Activated naive CD4-positive, alpha-beta T cell (primary cell): Measurements from ENCODE around the gene KCNJ10.
A peak's percentile ranks its signal among the peaks of the same experiment; 100 is the strongest.

Experiments
- DNase-seq, 4 experiments: peaks; one replicate each; lab custom pipeline; 2025; lab: John Stamatoyannopoulos, UW

KCNJ10 gene

DNA sequence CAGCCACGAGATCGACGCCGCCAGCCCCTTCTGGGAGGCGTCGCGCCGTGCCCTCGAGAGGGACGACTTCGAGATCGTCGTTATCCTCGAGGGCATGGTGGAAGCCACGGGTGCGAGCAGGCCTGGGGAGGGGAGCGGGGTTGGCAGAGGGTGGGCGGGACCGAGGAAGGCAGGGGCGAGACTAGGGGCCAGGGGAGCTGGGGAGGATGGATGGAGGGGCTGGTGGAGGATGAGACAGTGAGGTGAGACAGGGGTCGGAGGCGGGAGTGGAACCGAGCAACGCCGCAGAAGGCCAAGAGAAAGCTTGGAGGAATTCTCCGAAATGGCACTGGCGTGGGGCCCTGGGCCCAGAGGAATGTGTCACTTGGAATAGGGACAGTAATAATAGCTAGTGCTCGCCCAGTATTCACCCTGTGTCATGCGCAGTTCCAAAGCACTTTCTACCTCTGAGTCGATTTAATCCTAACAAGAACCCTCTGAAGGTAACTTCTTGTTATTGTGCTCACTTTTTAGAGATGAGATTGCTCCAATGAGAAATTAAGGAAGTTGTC lies 14.9 kb upstream of the KCNJ10 start:
- DNase-seq = no peak

DNA sequence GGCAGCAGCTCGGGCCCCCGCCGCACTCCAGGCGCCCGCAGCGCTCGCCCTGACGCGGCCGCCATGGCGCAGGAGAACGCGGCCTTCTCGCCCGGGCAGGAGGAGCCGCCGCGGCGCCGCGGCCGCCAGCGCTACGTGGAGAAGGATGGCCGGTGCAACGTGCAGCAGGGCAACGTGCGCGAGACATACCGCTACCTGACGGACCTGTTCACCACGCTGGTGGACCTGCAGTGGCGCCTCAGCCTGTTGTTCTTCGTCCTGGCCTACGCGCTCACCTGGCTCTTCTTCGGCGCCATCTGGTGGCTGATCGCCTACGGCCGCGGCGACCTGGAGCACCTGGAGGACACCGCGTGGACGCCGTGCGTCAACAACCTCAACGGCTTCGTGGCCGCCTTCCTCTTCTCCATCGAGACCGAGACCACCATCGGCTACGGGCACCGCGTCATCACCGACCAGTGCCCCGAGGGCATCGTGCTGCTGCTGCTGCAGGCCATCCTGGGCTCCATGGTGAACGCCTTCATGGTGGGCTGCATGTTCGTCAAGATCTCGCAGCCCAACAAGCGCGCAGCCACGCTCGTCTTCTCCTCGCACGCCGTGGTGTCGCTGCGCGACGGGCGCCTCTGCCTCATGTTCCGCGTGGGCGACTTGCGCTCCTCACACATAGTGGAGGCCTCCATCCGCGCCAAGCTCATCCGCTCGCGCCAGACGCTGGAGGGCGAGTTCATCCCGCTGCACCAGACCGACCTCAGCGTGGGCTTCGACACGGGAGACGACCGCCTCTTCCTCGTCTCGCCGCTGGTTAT lies 14.2 kb upstream of the KCNJ10 start:
- peak; percentile 21 to 71 (median 50) for DNase-seq

DNA sequence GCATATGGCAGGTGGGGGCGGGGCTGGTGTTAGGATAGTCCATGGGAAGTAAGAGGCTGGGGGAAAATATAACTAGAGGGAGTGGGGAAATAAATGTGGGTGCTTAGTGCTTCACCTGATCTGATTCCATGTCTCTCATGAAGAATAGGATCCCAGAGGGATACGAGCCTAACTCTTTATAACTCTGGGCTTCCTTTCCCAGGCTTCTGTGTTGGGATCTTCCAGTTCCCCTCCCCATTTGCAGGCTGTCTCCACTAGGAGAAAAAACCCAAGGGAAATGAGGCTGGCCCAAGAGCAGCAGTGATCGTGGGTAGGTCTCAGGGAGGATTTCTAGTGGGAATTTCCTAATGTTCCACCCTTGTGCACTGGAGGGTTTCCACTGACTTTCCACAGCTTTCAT lies 13.0 kb upstream of the KCNJ10 start:
- no peak for DNase-seq

DNA sequence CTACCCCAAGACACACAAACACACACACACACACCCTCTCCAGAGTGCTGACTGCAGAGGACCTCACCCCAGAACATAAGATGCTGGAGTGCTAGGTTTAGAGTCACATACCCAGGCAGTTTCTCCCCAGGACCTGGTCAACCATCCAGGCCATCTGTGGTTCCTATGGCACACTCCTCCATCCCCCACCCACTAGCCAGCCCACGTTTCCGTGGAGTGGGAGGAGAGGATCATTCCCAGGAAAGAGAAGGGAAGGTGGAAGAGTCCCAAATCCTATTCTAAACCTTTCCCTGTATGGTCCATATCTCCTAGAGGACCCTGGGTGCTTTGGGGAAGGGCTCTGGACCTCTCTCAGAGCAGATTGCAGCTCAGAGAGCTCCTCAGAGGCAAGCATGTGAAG lies 12.5 kb upstream of the KCNJ10 start:
- DNase-seq = no peak

DNA sequence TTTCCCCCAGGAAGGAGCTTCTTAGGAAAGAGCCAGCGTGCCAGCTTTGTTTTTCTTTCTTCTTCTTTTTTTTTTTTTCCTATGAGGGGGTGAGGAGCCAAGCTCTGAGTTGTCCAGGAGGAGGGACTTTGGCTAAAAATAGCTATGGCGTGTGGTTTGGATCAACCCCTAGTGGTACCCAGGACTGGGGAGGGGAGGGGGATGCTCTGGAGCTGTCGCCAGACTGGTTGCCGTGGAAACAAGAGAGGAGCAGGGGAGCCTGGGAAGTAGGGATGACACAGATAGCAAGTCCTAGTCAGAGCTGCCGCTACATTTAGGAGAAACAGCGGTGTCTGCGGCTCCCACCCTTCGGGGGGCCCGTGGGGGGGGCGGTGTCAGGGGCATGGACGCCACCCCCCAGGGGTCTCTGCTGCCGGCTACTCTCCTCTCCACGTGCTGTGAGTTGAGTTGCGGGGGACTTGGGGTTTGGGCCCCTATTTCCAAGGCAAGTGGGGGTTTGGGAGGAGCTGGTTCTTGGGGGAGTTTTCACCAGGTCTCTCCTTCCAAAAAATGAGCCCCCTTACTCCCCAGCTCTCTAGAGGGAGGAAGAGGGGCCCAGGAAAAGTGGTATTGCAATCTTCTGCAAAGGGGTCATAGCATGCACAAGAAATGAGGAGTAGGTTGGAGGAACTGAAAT lies 11.4 kb upstream of the KCNJ10 start, which contains the start of gene KCNJ9:
Gene KCNJ9, plus strand, starts transcription at position 278 of the 676 bp plus-strand sequence. CDS start 2,493 bp downstream, outside the sequence.
- DNase-seq = no peak

DNA sequence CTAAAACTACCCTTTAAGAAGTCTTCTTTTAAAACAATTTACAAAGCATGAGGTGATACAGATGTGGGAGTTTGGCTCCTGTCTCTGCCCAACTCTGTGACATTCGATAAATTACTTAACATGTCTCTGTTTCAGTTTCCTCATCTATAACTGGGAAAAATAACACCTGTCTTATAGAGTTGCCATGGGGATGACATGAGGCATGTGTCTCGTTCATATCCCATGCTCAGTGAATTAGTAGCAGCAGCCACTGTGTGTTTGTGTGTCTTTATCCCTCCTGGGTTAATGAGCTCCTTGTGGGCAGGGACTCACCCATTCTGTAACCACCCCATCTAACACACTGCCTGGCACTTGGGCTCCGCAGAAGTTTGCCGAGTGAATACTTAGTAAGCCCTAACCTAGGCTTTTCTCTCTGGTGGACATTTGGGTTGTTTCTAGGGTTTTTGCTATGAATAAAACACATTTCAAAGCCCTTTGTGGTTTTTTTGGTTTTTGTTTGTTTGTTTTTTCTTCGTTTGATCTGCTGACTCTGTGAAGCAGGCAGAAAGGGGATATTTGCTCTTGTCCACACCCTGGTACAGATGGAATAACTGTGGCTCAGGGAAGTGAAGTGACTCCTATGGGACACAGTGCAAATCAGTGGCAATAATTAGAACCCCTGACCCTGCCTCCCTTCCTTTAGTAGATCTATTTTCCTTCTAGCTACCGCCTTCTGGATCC lies 10.6 kb upstream of the KCNJ10 start:
- DNase-seq = no peak

DNA sequence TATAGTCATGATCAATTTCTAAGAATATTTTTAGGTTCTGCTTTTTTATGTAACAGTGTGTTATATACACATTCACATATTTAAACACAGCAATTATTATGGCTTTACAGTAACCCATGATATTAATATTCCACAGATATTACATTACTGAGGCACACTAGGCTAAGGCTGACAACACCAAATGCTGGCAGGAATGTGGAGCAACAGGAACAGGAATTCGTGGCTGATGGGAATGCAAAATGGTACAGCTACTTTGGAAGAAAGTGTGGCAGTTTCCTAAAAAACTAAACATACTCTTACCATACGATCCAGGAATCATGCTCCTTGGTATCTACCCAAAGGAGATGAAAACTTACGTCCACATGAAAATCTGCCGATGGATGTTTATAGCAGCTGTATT lies 9.5 kb upstream of the KCNJ10 start:
- no peak for DNase-seq

DNA sequence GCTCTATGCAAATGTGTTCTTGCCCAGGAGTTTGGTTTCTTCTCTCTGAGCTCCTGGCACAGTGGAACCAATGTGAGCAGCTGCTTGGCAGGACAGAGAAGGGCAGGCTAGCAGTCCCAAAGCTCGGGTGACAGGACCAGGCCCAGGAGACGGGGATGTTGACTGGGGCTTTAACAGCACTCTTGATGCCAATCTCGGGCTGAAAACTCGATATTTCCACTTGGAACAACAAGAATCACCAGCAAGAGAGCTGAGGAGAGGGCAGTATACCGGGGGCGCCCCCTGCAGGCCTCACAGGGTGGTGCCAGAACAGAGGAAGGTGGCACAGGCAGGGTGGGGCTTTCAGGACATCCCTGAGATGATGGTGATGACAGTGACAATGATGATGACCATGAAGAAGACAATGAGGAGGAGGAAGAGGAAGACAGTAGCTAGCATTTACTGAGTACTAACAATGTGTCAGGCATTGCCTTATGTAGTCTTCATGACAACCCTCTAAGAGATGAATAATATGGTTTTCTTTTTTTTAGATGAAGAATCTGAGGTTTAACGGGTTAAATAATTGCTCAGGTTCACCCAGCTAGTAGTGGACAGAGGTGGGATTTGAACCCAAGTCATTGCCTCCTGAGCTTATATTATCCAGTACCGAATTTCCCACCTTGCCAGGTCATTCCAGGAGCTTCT lies 8.7 kb upstream of the KCNJ10 start:
- peak in 2 of 4 experiments; percentile 15 to 45 for DNase-seq

DNA sequence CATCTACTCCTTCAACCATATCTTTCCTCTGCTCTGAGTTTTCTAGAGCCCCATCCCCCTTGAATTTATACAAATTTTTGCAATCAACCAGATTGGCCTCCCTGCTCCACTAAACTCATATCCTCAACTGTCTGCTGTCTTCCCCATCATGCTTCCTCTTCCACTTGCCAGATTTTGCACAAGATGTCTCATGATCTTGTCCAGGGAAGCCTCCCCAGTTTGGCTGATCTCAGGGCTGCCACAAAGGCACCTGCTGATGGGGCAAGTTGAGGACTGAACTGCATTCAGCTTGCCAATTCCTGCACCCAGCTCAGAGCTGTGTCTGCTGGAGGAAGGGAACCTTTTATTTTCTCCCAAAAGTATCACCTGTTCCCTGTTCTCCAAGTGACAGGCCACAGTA lies 7.5 kb upstream of the KCNJ10 start:
- DNase-seq = no peak

DNA sequence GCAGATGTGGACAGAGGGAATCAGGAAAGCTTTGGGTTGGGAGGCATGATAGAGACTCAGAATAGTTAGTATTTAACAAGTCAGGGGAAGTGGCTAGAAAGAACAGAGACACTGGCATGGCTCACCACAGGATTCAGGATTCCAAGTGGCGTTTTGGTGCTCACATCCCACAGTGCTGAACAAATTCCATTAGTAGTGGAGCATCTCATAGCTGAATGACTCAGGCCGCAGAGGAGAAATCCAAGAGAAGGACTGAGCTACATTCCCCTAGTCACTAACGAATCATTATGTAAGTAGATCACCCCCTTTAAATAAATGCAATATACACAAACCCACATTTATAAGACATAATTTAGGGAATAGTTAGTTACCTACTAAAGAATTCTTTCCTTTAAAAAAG lies 6.3 kb upstream of the KCNJ10 start:
- no peak for DNase-seq

DNA sequence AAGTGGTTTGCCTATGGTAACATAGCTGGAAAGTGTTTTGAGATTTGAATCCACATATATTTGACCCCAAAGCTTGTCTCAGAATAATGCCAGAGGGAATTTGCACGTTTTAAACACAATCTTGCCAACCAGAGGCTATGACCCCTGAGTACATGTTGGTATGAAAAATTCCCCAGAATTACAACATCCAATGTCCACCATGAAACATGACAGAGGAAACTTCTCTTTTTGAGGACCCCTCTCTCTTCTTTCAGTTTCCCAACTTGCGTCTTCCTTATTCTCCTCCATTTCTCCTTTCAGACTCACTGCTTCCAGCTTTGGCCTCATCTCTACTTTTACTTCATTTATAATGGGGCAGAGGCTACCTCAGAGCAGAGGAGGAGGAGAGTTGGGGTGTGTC lies 5.9 kb upstream of the KCNJ10 start:
- DNase-seq = no peak

DNA sequence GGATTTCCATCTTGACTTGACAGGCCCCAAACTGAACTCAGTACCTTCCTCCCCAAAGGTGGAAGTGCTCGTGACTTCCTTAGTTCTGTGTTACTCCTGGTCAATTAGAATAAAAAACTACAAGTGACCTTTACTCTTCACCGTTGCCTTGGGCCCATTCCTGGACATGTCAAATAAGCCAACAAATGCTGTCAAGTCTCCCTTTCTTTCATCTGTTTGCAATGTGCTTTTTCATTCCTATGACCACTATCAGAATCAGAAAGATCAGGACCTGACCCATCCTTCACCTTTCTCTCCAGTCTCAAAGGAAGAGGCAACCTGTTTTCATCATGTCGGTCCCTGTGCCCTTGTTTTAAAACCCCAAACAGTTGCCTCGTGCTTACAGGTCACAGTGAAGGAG lies 4.9 kb upstream of the KCNJ10 start:
- DNase-seq = no peak

DNA sequence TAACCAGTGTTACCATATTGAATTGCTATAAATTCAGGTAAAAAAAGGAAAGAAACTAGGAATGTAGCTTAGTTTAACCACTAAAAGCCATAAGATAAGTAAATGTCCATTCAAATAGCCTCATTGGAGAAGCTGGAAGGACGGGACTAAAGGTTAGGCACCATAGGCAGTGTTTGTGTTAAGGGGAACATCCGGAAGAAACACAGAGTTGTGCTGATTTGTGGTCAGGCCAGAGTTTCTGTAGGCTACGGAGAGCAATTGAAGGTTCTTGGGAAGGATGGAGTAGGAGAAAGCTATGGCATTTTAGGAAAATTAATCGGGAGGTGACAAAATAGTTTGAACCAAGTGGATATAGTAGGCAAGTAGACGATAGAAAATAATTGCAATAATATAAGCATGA lies 1.3 kb upstream of the KCNJ10 start:
- no peak for DNase-seq

DNA sequence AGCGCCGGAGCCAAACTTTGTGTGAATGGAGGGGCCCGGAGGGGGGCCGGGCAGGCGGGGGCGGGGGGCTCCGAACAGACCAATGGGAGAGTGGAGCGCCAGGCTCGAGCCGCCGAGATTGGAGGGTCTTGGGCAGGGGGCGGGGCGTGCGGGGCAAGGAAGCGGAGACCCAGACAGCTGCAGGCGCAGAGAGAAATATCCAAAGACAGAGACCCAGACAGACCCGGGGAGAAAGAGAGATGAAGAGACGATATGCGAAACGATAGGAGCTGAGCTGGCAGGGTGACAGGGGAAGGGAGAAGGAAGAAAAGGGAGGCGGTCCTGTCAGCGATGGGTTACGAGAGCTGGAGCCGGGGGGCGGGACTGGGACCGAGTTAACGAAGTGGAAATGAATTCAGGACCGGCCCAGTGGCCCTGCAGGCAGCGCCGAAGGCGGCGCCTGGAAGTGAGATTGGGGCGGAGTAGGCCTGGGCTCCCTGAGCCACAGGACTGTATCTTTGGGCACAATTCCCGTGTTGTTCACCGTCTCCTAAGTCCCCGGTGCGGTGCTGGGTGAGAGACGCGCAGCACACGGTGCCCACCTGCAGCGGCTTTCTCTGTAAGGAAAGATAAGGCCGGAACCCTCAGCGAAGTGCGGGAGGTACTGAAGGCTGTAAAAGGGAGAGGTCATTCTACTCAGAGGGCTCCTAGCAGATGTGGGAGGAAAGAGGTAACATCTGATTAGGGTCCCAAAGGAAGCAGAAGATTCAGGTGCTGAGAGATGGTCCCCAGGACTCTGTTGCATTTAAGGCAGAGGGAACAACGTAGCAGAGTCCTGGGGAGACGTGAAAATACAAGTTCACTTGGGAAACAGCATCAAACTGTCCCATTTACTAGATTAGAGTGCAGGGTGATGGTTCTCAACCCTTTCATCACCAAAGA lies 543 bp upstream of the KCNJ10 start:
- peak; percentile 20 to 78 (median 45) for DNase-seq

DNA sequence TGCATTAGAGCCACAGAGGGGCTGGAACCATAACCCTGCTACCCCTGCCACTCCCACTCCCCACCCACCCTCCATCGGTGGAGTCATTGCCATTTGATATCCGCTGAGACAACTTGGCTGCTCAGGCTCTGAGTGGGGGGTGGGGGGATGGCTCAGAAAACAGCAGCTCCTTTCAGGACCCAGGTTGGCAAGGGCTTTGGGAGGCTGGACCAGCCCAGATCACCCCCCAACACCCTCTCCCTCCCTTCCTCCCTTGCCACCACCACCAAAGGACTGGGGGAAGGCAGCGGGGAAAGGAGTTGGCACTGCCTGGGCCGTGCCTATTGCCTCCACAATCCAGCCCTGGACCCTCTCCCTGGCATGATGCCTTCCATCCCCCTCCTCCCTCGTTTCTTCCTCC lies 1.7 kb downstream of the KCNJ10 start:
- no peak for DNase-seq

DNA sequence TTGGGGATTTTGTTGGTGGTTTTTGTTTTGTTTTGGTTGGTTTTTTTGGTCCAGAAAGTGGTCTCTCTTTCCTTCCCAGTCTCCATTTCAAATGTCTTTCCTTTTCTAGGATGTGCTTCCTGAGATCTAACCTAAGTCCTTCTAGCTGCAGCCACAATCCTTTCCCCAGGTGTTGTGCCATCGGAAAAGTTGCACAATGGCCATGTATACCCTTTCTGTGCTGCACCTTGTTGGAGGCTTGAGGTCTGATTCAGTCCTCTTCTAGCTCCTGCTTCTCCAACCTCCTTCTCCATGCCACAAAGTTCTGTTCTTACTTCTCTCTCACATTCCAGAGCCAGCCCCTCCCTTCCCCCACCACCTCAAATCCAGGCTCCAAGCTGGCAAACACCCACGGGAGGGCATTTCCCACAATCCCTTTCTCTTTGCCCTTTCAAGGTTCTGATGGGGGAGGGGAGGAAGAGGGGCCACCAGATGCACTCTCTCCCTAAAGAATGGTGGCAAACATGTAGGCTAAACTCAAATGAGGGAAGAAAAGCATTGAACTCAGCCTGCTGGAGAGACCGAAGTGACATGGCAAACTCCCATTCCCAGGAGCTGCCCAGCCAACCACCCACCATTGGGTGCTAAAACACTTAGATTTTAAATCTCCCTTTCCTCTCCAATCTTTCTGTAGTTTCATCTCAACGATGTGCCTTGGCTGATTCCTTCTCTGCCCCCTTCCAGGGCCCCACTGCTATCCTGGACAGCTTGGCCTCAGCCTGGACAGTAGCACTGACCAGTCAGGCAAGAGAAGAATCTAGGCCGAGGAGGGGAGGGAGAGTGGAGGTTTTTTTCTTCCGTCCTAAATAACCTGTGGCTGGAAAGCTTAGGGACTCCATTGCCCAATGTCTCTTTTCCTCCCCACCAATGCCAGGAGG lies 2.9 kb downstream of the KCNJ10 start:
- no peak for DNase-seq

DNA sequence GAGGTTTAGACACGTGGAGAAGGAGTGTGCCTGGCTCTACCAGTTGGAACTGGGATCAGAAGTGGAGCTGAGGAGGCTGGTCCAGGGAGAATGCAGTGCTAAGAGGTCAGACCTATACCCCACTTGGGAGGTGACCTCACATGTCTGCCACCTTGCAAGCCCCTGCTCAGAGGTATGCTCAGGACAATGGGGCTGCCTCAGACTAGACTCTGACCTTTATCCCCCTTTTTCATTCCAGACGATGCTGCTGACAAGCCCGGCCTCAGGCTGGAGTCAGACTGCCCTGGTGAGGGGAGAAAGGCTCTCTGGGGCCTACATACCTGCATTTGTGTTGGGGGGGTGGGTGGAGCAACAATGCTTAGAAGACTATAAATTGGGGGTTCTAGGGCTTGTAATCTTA lies 5.2 kb downstream of the KCNJ10 start:
- DNase-seq = no peak

DNA sequence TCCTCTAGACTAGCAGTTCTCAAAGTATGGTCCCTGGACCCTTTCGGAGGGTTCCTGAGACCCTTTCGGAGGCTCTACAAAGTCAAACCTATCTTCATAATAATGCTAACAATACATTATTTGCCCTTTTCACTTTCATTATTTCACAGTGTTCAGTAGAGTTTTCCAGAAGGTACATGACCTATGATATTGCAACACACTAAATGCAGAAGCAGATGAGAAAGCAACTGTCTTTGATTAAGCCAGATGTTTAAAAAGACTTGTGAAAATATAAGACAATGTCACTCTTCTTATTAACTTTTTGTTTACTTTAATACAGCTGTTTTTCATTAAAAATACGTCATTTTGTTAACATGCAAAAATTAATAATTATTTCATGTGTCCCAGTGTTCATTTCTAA lies 5.8 kb downstream of the KCNJ10 start:
- no peak for DNase-seq

DNA sequence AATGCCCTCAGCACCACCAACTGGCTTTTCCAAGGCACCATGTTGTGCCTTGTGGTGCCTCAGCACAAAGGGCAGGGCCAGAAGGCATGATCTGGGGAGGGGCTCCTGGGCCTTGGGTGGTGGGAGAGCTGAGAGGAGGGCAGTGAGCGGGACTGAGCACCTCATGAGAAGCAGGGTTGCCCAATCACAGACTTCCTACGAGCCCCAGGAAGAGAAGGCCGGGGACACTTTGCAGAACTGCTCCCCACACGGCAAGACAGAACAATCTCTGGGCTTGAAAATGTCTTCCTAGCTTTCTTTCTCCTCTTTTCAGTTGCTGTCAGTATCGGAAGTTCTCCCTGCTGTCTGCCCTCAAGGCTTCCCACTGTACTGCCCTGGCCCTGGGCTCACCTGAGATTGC lies 6.8 kb downstream of the KCNJ10 start:
- DNase-seq = no peak

DNA sequence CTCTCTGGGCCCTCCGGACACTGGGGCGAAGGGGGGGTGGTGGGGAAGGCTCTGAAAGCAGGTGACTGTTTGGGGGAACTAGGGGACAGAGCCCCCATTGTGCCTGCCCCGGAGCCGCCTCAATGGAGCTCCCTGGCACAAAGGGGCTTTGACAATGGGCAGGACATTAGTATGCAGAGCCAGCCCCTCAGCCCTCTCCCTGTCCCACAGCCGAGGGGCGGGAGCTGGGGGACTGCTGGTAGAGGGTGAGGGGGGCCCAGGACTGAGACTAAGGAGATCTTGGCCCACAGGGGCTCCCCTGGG lies 7.8 kb downstream of the KCNJ10 start:
- no peak for DNase-seq
